Choroid plexus epithelial cell (primary cell): ENCODE measurements around the gene H6PD.
"Not testable (repeated sequence)": the region's sequence is repeated elsewhere in the genome, so short reads cannot be mapped to it uniquely, and the experiment has no call there.

ENCODE experiments used
- DNase-seq: peaks from one replicate; pipeline ENCODE4 v3.0.0-alpha.2; 2010; ENCODE audit warnings: low read depth
- H3K4me3 ChIP-seq: 2 replicates; pipeline ENCODE4 v1.5.1; 2011; ENCODE audit warnings: low read depth, mild to moderate bottlenecking, control low read depth, low read length, moderate library complexity
- CTCF ChIP-seq: conservative IDR thresholded peaks from 2 replicates; pipeline ENCODE4 v1.5.1; 2011; ENCODE audit warnings: low read depth, mild to moderate bottlenecking, control low read depth, inconsistent platforms, low read length, moderate library complexity

The H6PD gene

DNA sequence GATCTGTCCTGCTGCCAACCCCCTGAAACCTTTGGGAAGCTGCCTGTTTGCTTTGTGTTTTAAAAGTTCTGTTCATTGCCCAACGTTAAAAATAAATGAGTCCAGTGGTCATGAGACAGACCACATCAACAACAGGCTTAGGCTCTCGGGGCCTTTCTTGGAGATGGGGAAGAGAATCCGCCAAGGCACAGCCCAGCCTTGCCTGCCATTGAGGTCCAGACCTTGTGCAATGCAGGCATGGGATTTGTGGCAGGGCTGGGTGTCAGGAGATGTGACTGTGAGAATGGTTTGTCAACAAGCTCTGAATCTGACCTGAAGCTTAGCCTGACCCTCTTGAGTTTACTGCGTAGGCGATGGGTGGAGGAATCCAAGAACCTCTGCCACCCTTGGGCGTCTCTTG lies 62.3 kb downstream of the H6PD start:
- DNase-seq, result no peak
- TF ChIP-seq CTCF, result no peak
- no peak overlapping the region for H3K4me3 ChIP-seq

DNA sequence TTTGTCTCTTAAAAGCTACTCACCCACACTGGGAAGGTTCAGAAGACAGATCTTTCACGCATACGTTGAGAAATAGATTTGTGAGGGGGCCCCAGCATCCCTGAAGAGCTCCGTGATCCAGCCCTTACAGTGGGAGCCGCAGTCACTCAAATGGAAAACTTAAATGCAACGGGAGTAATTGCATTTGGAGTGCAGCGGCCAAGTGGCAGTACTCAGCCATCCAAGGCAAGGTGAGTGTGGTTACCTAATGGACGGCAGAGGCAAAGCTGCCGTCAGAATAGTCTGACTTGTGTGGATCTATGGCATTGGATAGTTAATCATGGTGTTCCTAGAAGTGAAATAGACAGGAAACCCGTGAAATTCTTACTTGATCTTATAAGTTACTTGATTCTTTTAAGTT lies 63.3 kb downstream of the H6PD start:
- no peak for DNase-seq
- TF ChIP-seq CTCF, result no peak
- H3K4me3 ChIP-seq, result no peak overlapping the region

GRCh38 chr1:9298282-9298681 lies 63.7 kb downstream of the H6PD start:
- DNase-seq, result no peak
- TF ChIP-seq CTCF, result no peak
- H3K4me3 ChIP-seq, result no peak overlapping the region

- H3K4me3 ChIP-seq, result not testable (repeated sequence)
- DNase-seq, result peak; percentile 46
Measured at GRCh38 chr1:9299571-9300541, 65.3 kb downstream of the H6PD start.

GRCh38 chr1:9300573-9300972 lies 66.0 kb downstream of the H6PD start:
- DNase-seq, result no peak
- H3K4me3 ChIP-seq, result no peak overlapping the region
- no peak for TF ChIP-seq CTCF

DNA sequence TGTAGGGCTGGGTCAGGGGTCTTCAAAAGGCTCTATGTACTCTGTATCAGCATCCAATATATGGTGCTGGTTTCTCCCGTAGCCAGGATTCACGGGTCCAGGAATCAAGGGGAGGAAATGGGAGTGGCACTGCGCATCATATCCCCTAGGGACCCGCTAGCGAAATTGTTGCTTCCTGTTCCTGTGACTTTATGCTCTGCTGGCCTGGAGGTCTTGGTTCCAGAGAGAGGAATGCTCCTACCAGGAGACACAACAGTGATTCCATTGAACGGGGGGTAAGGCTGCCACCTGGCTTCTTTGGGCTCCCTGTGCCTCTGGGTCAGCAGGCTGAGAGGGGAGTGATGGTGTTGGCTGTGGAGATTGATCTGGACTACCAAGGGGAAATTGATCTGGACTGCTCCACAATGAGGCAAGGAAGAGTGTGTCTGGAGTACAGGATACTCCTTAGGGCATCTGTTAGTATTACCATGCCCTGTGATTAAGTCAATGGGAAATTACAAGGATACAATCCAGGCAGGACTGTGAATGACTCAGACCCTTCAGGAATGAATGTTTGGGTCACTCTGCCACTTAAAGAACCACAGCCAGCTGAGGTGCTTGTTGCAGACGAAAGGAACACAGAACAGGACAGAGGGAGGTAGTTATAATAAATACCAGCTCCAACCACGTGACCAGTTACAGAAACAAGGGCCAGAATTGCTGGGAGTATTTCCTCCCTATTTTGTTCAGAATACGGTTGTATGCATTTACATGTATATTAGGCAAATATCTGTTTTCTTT lies 68.4 kb downstream of the H6PD start:
- no peak for TF ChIP-seq CTCF
- H3K4me3 ChIP-seq, result no peak overlapping the region

GRCh38 chr1:9303916-9304315 lies 69.3 kb downstream of the H6PD start:
- no peak overlapping the region for H3K4me3 ChIP-seq
- no peak for DNase-seq
- TF ChIP-seq CTCF, result no peak

More for the DNA sequence above, 68.4 kb downstream of the H6PD start:
- peak; percentile 82 for DNase-seq
